D341Med (cell line): ENCODE results near the gene RHO.
"Not testable (repeated sequence)": the region's sequence is repeated elsewhere in the genome, so short reads cannot be mapped to it uniquely, and the experiment has no call there.

Experiments
- DNase-seq: peaks from one replicate; pipeline ENCODE4 v3.0.0; 2012; ENCODE audit warnings: low spot score

RHO gene

DNA sequence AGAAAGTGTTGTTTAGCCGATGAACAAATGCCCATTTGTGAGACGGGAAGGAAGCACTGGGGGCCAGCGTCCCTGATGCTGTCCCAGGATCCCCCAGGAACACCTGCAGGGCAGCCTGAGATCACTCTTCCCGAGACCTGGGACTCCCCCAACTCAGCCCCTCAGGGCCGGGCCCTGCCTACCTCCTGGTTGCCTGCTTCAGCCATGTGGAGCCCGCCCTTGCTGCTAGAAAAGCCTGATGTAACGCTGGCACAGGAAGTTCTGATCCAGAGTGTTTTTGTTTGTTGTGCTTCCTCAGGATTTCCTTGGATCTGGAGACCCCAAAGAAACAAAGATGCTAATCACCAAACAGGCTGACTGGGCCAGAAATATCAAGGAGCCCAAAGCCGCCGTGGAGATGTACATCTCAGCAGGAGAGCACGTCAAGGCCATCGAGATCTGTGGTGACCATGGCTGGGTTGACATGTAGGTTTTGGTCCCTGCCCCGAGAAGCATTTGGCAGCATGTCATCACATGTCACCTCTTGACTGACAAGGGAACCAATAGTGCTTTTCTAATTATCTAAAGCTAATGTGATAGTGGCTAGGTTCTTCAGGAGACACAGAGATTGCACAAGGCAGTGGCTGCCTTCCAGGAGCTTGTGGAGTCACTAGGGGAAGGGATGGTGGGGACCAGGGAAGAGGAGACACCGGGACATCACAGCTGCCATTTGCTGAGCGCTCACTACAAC lies 28.7 kb upstream of the RHO start:
- not testable (repeated sequence) for DNase-seq

GRCh38 chr3:129500334-129500658 lies 28.1 kb upstream of the RHO start:
- DNase-seq: no peak

DNA sequence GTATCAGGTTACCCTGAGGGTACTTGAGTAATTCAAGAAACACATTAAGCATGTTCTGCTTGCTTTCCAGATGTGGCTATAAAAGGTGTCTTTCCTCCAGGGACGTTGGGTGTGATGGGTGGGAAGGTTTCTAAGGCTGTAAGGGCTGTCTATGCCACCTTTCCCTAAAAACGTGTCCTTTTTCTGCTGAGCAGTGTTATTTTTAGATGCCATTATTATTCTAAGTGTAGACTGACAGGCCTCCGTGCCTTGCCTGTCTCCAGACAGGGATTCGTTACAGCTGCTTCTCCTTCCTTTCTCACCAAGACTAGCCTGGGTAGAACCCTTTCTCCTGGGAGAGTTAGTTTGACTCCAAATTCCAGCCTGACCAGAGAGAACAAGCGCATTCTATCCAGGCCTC lies 26.8 kb upstream of the RHO start:
- DNase-seq: no peak

GRCh38 chr3:129502641-129503408 lies 25.6 kb upstream of the RHO start:
- DNase-seq: no peak

GRCh38 chr3:129503471-129504291 lies 24.8 kb upstream of the RHO start:
- DNase-seq: peak; percentile 73

DNA sequence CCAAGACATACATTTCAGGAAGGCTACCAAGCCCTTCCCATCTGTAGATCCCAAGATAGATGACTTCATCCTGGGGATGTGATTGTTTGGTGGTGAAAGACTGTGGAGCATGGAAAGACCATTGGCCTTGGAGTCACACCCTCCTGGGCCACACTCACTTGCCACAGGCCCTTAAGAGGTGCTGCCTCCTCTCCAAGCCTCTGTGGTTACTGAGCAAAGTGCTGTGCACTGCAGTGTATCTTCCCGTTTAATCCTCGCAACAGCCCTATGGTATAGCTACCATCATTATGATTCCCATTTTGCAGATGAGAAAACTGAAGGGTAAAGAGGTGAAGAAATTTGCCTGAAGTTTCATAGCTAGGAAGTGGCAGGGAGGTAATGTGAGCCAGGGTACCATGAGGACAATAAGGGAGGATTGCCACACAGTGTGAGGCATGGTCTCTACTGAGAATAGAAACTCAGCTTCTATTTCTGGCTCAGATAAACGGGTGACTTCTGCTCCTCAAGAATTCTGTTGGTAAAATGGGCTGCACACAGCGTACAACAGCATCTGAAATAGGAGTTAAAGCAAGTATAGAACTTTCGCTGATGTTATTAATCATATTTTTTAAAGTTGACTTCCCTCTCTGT lies 23.9 kb upstream of the RHO start:
- no peak for DNase-seq

DNA sequence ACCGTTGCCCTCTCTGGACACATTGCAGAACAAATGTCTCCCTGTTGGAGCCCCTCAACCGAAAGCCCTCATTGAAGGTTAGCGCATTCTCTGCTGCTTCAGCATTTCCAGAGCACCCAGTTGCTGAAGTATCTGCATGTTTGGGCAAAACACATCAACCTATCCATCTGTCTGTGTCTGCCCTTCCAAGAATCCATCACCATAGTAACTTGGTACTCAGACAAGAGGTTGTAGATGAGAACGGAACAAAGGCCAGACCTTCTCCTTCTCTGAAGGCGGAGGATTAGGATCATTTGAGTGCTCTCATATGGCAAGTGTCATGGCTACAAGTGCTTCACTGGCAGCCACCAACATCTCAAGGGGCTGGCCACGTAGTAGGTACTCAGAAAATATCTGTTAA lies 23.1 kb upstream of the RHO start:
- no peak for DNase-seq

DNA sequence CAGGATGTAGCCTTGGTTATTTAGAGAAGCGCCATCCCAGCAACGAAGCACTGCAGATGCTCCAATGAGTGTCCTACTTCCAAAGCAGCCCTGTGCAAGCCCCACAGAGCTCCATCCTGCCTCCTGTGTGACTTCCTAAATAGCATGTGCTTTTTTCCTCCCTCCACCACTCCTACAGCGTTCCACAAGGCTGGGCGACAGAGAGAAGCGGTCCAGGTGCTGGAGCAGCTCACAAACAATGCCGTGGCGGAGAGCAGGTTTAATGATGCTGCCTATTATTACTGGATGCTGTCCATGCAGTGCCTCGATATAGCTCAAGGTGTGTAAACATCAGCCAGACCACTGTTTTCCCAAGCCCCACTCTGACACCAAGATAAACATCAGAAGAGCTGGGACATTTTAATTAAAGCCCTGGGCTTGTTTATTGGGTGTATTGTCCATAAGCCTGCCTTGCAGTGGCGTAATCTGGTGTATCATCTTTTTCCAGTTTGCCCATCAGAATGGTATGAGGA lies 22.2 kb upstream of the RHO start:
- DNase-seq: no peak

- DNase-seq: no peak
Observed at GRCh38 chr3:129507181-129507831, 21.1 kb upstream of the RHO start.

DNA sequence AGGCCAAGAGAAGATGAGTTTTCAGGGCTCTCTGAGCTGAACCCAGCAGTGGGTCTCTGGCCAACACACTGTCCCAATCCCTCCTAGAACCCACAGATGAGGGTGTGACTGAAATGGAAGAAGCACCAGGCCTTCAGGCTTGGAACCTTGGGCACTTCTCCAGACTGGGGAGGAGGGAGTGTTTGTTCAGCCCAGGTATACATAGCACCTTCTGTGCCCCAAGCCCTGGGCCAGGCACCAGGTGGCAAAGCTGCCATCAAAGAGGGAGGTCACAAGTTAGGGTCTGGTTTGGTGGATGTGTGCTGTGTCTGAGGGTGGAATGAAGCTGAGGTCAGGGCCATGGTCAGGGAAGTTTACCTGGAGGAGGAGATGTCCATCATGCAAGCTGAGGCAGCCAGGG lies 15.8 kb upstream of the RHO start:
- DNase-seq: no peak

DNA sequence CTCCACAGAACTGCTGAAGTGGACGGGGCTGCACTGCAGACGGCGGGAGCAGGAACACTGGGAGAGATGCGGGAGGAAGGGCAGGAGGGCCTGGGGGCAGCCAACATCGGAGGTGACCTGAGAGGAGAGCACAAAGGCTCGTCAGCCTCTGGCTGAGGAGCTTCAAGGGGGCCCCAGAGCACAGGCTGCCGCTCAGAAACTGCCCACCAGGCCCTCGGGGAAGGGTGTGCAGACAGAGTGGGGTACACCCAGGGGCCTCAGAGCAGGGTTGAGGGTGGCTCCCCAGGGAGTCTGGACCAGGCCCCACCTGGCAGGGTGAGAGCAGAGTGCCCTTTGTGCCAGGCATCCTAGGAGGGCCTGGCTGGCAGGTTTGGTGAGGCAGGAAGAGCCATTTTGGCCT lies 14.7 kb upstream of the RHO start:
- no peak for DNase-seq

DNA sequence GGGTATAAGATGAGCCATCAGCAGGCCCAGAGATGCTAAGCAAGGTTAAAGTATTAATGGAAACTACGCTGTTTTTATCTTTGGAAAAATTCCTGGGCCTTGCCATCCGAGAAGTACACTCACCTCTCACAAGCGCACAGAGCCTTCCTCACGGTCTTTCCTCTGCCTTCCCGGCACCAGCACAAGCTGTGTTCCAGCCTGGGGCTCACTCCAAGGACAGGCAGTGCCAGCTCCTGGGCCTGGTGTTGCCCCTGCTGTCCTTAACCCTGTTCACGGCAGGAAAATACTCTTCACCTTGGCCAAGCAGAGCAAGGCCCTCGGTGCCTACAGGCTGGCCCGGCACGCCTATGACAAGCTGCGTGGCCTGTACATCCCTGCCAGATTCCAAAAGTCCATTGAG lies 14.3 kb upstream of the RHO start:
- DNase-seq: no peak

GRCh38 chr3:129514563-129514962 lies 13.9 kb upstream of the RHO start:
- DNase-seq: no peak

GRCh38 chr3:129515108-129515820 lies 13.2 kb upstream of the RHO start:
- DNase-seq: not testable (repeated sequence)

GRCh38 chr3:129515821-129516432 lies 12.5 kb upstream of the RHO start:
- DNase-seq: not testable (repeated sequence)

DNA sequence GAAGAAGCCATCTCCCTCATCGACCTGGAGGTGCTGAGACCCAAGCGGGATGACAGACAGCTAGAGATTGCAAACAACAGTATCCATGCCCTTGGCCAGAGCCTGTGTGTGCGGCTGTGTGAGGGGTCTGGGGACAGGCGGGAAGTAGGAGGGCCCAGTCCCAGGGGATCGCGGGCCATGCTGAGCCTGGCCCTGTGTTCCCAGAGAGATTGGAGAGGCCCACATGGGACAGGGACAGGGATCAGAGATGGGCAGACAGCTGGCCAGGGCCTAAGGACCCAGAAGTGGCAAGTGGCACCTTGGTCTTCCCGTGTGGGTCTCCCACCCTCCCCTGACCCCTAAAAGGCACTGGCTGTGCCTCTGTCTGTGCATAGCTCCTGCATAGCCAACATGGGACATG lies 10.9 kb upstream of the RHO start:
- no peak for DNase-seq

- no peak for DNase-seq
Observed at GRCh38 chr3:129518038-129518561, 10.3 kb upstream of the RHO start.

GRCh38 chr3:129518581-129518980 lies 9.9 kb upstream of the RHO start:
- no peak for DNase-seq

GRCh38 chr3:129519449-129519848 lies 9.0 kb upstream of the RHO start:
- DNase-seq: no peak
